Nephron (organoid): ENCODE results near the gene NOTUM.
A peak's percentile ranks its signal among the peaks of the same experiment; 100 is the strongest.

Source experiments
- H3K27ac Mint-ChIP-seq, 3 experiments: 2 replicates each; pipeline ENCODE4 v1.8.0; 2020; ENCODE audit warnings: mixed read lengths in 3 of 3, mild to moderate bottlenecking in 2 of 3, moderate library complexity in 1 of 3
- H3K27me3 Mint-ChIP-seq: 2 replicates; pipeline ENCODE4 v1.8.0; 2021; ENCODE audit warnings: low read depth, mild to moderate bottlenecking, moderate library complexity, mixed read lengths
- H3K36me3 Mint-ChIP-seq: 2 replicates; pipeline ENCODE4 v1.8.0; 2020; ENCODE audit warnings: low read depth, mixed read lengths
- H3K4me1 Mint-ChIP-seq: 2 replicates; pipeline ENCODE4 v1.8.0; 2020; ENCODE audit warnings: mixed read lengths
- H3K4me3 Mint-ChIP-seq, 3 experiments: 2 replicates each; pipeline ENCODE4 v1.8.0; 2020; ENCODE audit warnings: mild to moderate bottlenecking in 3 of 3, mixed read lengths in 3 of 3, moderate library complexity in 2 of 3
- H3K9me3 Mint-ChIP-seq: 2 replicates; pipeline ENCODE4 v1.8.0; 2020; ENCODE audit warnings: mixed read lengths
- TF ChIP-seq, protein P1 (sequence below), 3 experiments: fragments of 200-600 bp; sonication (generic); IDR thresholded peaks; one replicate each; pipeline ENCODE4 v1.5.0; 2021; ENCODE audit warnings: antibody characterized with exemption in 3 of 3; ENCODE audit not compliant: unreplicated experiment in 3 of 3

The NOTUM gene

DNA sequence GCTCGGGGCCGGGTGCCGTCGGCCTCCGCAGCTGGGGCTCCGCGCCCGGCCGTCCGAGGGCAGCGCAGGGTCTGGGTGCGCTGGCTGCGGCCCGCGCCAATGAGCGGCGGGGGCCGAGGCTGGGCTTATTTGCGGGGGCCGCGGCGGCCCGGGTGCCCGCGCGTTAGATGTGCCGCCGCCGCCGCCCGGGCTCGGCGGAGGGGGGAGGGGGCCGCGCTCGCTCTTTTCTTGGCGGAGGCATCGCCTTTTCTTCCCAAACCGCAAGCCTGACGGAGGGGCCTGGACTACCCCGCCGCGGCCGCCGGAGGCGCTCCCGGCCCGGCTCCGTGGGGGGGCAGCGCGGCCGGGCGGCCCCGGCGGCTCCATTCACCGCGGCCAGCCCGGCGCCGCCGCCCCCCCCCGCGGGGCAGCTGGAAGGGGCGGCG is at the start of gene NOTUM:
NOTUM (minus strand) TSS at position 101 of the 425 bp plus-strand sequence. CDS start 278 bp downstream, outside the sequence.
- no peaks in the 10 kb centered on the region for H3K36me3 Mint-ChIP-seq
- TF ChIP-seq, protein P1, sequence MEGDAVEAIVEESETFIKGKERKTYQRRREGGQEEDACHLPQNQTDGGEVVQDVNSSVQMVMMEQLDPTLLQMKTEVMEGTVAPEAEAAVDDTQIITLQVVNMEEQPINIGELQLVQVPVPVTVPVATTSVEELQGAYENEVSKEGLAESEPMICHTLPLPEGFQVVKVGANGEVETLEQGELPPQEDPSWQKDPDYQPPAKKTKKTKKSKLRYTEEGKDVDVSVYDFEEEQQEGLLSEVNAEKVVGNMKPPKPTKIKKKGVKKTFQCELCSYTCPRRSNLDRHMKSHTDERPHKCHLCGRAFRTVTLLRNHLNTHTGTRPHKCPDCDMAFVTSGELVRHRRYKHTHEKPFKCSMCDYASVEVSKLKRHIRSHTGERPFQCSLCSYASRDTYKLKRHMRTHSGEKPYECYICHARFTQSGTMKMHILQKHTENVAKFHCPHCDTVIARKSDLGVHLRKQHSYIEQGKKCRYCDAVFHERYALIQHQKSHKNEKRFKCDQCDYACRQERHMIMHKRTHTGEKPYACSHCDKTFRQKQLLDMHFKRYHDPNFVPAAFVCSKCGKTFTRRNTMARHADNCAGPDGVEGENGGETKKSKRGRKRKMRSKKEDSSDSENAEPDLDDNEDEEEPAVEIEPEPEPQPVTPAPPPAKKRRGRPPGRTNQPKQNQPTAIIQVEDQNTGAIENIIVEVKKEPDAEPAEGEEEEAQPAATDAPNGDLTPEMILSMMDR (IDR thresholded peaks at IDR 0.05; ENCODE audit: unreplicated experiment in 3 of 3), result peak; percentile 9 to 32 (median 26)

DNA sequence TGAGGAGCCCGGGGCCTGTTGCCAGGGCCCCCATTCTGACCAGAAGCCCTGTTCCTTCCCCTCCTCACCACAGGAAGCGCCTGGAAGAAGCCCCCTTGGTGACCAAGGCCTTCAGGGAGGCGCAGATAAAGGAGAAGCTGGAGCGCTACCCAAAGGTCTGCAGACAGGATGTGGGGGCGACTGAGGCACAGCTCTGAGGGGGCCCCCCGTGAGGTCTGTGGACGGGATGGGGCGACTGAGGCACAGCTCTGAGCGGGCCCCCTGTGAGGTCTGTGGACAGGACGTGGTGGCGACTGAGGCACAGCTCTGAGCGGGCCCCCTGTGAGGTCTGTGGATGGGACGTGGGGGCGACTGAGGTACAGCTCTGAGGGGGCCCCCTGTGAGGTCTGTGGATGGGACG is 48.4 kb upstream of the NOTUM start:
- Mint-ChIP-seq H3K36me3 (no peaks in the 10 kb centered on the region), H3K27me3 (no peaks in the 10 kb centered on the region), H3K4me3 (no peak overlapping the region), H3K27ac (no peak overlapping the region), H3K4me1 (peaks cover 9% of the 10 kb centered on the region), H3K9me3 (no peaks in the 10 kb centered on the region)
- TF ChIP-seq, protein P1 (IDR thresholded peaks at IDR 0.05; ENCODE audit: unreplicated experiment in 3 of 3), result no peak

More for the DNA sequence above, at the start of gene NOTUM:
- peak within 1 kb of the TSS in 2 of 3 experiments; percentile 44 to 55 for H3K4me3 Mint-ChIP-seq
- H3K27ac Mint-ChIP-seq, result no peak within 1 kb of the TSS
- peaks cover 56% of the 10 kb centered on the region for H3K27me3 Mint-ChIP-seq
- H3K9me3 Mint-ChIP-seq, result no peaks in the 10 kb centered on the region
- peaks cover 19% of the 10 kb centered on the region for H3K4me1 Mint-ChIP-seq

DNA sequence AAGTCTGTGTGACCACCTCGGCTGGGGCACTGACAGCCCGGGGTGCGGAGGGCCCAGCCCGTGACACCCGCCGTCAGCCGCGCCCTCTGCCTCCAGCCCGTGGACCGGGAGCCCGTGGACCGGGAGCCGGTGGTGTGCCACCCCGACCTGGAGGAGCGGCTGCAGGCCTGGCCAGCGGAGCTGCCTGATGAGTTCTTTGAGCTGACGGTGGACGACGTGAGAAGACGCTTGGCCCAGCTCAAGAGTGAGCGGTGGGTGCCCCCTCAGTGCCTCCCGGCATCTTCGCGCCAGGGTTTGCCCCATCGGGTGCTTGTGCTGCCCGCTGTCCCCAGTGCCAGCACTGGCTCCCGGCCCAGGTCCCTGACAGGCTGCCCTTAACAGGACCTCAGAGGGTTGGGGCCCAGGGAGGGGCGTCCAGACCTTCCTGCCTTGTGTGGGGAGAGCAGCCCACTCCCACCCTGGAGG is 48.0 kb upstream of the NOTUM start:
- TF ChIP-seq, protein P1 (IDR thresholded peaks at IDR 0.05; ENCODE audit: unreplicated experiment in 3 of 3), result no peak

DNA sequence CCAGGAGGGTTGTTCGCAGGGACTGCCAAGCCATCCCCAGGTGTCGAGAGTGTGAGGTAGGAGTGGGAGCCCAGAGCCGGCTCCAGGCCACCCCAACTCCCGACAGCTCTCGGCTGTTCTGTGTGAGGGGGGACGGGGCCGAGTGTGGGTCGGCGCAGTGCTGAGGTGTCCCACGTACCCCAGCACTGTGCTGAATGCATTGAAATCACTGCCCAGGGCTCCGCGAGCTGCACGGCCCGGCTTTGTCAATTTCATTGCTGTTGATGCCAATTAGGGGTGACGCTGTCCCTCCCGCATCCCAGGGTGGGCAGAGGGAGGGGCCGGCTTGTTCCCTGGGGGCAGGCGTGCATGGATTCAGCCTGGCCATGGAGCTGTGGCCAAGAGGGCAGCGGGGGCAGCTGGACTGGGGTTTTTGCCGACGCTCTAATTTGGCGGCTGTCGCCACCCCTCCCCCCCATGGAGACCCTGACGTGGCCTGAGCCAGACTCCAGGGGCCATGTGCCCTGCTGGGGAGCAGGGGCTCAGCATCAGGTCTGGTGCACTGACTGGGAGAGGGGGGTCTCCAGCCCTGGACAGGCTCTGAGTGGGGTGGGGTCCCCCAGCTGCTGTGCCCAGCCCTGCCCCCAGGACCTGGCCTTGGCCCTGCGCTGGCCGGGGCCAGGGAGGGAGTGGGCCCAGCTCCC is 47.4 kb upstream of the NOTUM start:
- H3K27me3 Mint-ChIP-seq, result no peaks in the 10 kb centered on the region

More for the DNA sequence above, 48.0 kb upstream of the NOTUM start:
- Mint-ChIP-seq H3K4me3 (no peak overlapping the region), H3K4me1 (peaks cover 9% of the 10 kb centered on the region), H3K36me3 (no peaks in the 10 kb centered on the region), H3K27me3 (no peaks in the 10 kb centered on the region), H3K27ac (no peak overlapping the region), H3K9me3 (no peaks in the 10 kb centered on the region)

DNA sequence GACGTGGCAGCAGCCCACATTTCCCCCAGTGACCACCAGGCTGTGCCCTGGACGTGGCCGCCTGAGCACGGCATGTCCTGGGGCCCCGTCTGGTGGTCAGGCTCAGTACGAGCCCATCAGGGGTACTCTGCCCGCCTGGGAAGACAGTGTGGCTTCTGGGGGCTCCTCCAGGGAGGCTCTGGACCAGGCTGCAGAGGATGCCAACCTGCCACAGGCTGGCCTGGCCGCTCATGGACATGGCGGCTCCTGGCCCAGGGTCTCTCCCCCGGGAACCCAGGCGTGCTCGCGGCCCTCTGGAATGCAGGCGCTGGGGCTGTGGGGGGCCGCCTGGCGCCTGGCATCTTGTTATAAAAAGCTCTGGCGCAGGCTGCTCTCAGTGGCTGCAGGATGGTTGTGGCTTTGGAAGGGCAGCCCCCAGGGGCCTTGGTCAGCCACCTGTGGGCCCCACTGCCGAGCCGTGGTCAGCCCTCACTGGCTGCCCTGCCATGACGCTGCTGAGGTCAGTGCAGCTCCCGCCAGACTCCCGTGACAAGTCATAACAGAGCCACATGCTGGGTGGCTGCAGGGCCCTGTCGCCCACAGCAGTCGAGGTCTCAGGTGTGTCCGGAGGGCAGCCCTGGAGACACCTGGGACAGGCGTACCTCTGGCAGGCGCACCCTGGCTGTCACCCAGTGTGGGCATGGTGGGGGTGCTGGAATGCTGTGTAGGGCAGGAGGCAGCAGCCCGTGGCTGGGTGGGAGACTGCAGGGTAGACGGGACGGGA is 46.7 kb upstream of the NOTUM start:
- no peak overlapping the region for H3K27ac Mint-ChIP-seq
- no peaks in the 10 kb centered on the region for H3K9me3 Mint-ChIP-seq
- H3K4me1 Mint-ChIP-seq, result peaks cover 18% of the 10 kb centered on the region
- no peaks in the 10 kb centered on the region for H3K36me3 Mint-ChIP-seq
- TF ChIP-seq, protein P1 (IDR thresholded peaks at IDR 0.05; ENCODE audit: unreplicated experiment in 3 of 3), result peak in 1 of 3 experiments; percentile 11
- no peak overlapping the region for H3K4me3 Mint-ChIP-seq
- no peaks in the 10 kb centered on the region for H3K27me3 Mint-ChIP-seq

More for the DNA sequence above, 47.4 kb upstream of the NOTUM start:
- H3K36me3 Mint-ChIP-seq, result no peaks in the 10 kb centered on the region
- no peak overlapping the region for H3K4me3 Mint-ChIP-seq
- H3K4me1 Mint-ChIP-seq, result peaks cover 12% of the 10 kb centered on the region
- H3K9me3 Mint-ChIP-seq, result no peaks in the 10 kb centered on the region
- no peak overlapping the region for H3K27ac Mint-ChIP-seq
- TF ChIP-seq, protein P1 (IDR thresholded peaks at IDR 0.05; ENCODE audit: unreplicated experiment in 3 of 3), result no peak
